Measurements from ENCODE around the gene PLAU. TPM values are rescaled to one million over a fixed set of nuclear protein-coding genes. Genes with fewer than 3 reads are reported as not detected.

PLAU gene
- total and polyA plus RNA-seq, 10 of the 15 experiments (the other 5 are each of a cell fraction or from before 2014, with no cell fraction given) = 2.5 to 20.9 (median 11.5) TPM

- BruUV-seq (replicated peaks) = no TSS peak
- no peaks in the 10 kb centered on the region for H4K20me1 ChIP-seq (ENCODE audit: control insufficient read depth, insufficient read depth)
- intact Hi-C loops (cut with micrococcal nuclease; ENCODE audit: unreplicated experiment) = no loop called here
- no peak overlapping the region for H3K4me3 ChIP-seq
- no peak overlapping the region for H3K27ac ChIP-seq (ENCODE audit: control insufficient read depth, insufficient read depth)
- ATAC-seq (no peak), DNase-seq (ENCODE audit: low read depth, low spot score) (no peak), FAIRE-seq (no peak)
- no peaks in the 10 kb centered on the region; the same call in 2 of the 3 replicates for H3K9me3 ChIP-seq (replicated peaks; ENCODE audit: control insufficient read depth, insufficient read depth, low read length)
- no peaks in the 10 kb centered on the region for H3K27me3 ChIP-seq (replicated peaks in 1 of 2; ENCODE audit: control insufficient read depth in 2 of 2, insufficient read depth in 2 of 2, low read length in 1 of 2)
- no peak overlapping the region for H2AFZ ChIP-seq (ENCODE audit: control insufficient read depth, low read depth, low read length)
- H3K79me2 ChIP-seq (ENCODE audit: control insufficient read depth, insufficient read depth, low read length) = no peaks in the 10 kb centered on the region
- CTCF ChIA-PET = interaction anchor here (0.6 to 1.2 kb wide), 3 partner anchors 8 to 99 kb away, joined by 3 to 4 read pairs (median 4); no protein-coding TSS in a partner anchor
- H3K4me2 ChIP-seq (ENCODE audit: control insufficient read depth, insufficient read depth) = no peak overlapping the region
- POLR2A ChIA-PET = interaction anchor here (0.6 to 1.2 kb wide), 4 partner anchors 46 to 298 kb away, joined by 3 to 5 read pairs (median 4); no protein-coding TSS in a partner anchor
- TF ChIP-seq FOXK2 (IDR thresholded peaks at IDR 0.05) (no peak), IKZF2 (IDR thresholded peaks at IDR 0.05) (no peak), RAD21 (IDR thresholded peaks at IDR 0.05; ENCODE audit: insufficient read depth, low read depth, low read length) (no peak), MXI1 (IDR thresholded peaks at IDR 0.05; ENCODE audit: low read depth, low read length) (no peak), ZBTB40 (IDR thresholded peaks at IDR 0.05; ENCODE audit: borderline replicate concordance) (no peak), NKRF (conservative IDR thresholded peaks at IDR 0.05) (no peak), SIN3A (IDR thresholded peaks at IDR 0.05; ENCODE audit: low read depth, low read length) (no peak)
- RAD21 ChIA-PET (ENCODE audit: unreplicated experiment) = interaction anchor here (19.6 kb wide), 1 partner anchor 65 kb away, joined by 616 read pairs; the partner anchor contains the start of gene CAMK2G
- no peak overlapping the region for H3K9ac ChIP-seq (ENCODE audit: control insufficient read depth, insufficient read depth, low read length)
- in situ Hi-C loops (cut with MboI) = no loop called here
- H3K4me1 ChIP-seq (ENCODE audit: control insufficient read depth, insufficient read depth, low read length) = no peaks in the 10 kb centered on the region
- SMC1A ChIA-PET (ENCODE audit: uncharacterized antibody, unreplicated experiment) = interaction anchor here (0.8 kb wide), 1 partner anchor 9 kb away, joined by 3 read pairs; no protein-coding TSS in a partner anchor
- H3K36me3 ChIP-seq (ENCODE audit: control insufficient read depth in 2 of 2, insufficient read depth in 2 of 2, low read length in 1 of 2) = no peaks in the 10 kb centered on the region
- 65% methylated on average over 10 of the region's 10 CpGs for WGBS (ENCODE audit: insufficient coverage, insufficient replicate concordance, low lambda C conversion rate, missing lambda C conversion rate)
Measured at GRCh38 chr10:73948947-73949633, 38.2 kb downstream of the PLAU start.

Data from GM12878 (cell line).